Measurements from ENCODE around the gene METTL27. TPM values are rescaled to one million over a fixed set of nuclear protein-coding genes. Genes with fewer than 3 reads are reported as not detected.

Gene METTL27
- total and polyA plus RNA-seq, 9 of the 15 experiments (the other 6 are each of a cell fraction or from before 2014, with no cell fraction given): 0.08 to 0.82 (median 0.33) TPM; not detected in 4

GRCh38 chr7:73885975-73886798 lies 43.9 kb upstream of the METTL27 start (continued):
- TF ChIP-seq ZFX (CRISPR knock-in tag; IDR thresholded peaks at IDR 0.05) (peak; percentile 85), RBFOX2 (IDR thresholded peaks at IDR 0.05; ENCODE audit: low read depth, low read length) (peak; percentile 55), E2F4 (CRISPR knock-in tag; IDR thresholded peaks at IDR 0.05; ENCODE audit: low read depth) (no peak), THRAP3 (IDR thresholded peaks at IDR 0.05; ENCODE audit: borderline replicate concordance) (no peak), CREB1 (IDR thresholded peaks at IDR 0.05) (peak; percentile 85), CREB1 (CRISPR knock-in tag; IDR thresholded peaks at IDR 0.05) (no peak), SIN3B (IDR thresholded peaks at IDR 0.05; ENCODE audit: low read depth) (no peak), RBM39 (optimal IDR thresholded peaks at IDR 0.05; ENCODE audit: low read depth, low read length) (no peak), POLR2A (conservative IDR thresholded peaks at IDR 0.05) (no peak), NR1H2 (CRISPR knock-in tag; IDR thresholded peaks at IDR 0.05) (no peak), SMARCA5 (IDR thresholded peaks at IDR 0.05) (peak; percentile 68; the same call in 1 of the 2 replicates), MAFG (tag; conservative IDR thresholded peaks at IDR 0.05) (peak; percentile 57; the same call in 1 of the 2 replicates), CREB3L1 (IDR thresholded peaks at IDR 0.05; ENCODE audit: borderline replicate concordance, low read depth) (peak; percentile 47; the same call in 1 of the 2 replicates), HNRNPLL (IDR thresholded peaks at IDR 0.05; ENCODE audit: low read depth, low read length, poor library complexity, severe bottlenecking) (no peak), JUND (IDR thresholded peaks at IDR 0.05; ENCODE audit: borderline replicate concordance, low read depth, low read length) (peak; percentile 88), JUND (tag; IDR thresholded peaks at IDR 0.05; ENCODE audit: borderline replicate concordance, low read depth, low read length) (peak; percentile 67; the same call in 1 of the 3 replicates), PHB (CRISPR knock-in tag; IDR thresholded peaks at IDR 0.05) (peak; percentile 76; the same call in 1 of the 2 replicates), HMG20A (CRISPR knock-in tag; conservative IDR thresholded peaks at IDR 0.05) (peak; percentile 86), MTF1 (CRISPR knock-in tag; IDR thresholded peaks at IDR 0.05; ENCODE audit: borderline replicate concordance) (no peak), USF2 (CRISPR knock-in tag; IDR thresholded peaks at IDR 0.05) (no peak), CREBBP (IDR thresholded peaks at IDR 0.05; ENCODE audit: low read depth, low read length) (no peak), ZNF253 (CRISPR knock-in tag; conservative IDR thresholded peaks at IDR 0.05) (0 out of 2 replicates have a peak, but pooled peaks have one; percentile 26), ELF2 (CRISPR knock-in tag; IDR thresholded peaks at IDR 0.05) (no peak), XRCC3 (IDR thresholded peaks at IDR 0.05) (no peak; the same call in 1 of the 2 replicates), HCFC1 (IDR thresholded peaks at IDR 0.05; ENCODE audit: low read depth, low read length) (no peak), HDAC1 (IDR thresholded peaks at IDR 0.05) (peak; percentile 96 to 99), WHSC1 (IDR thresholded peaks at IDR 0.05; ENCODE audit: low read length) (no peak), TGIF2 (CRISPR knock-in tag; IDR thresholded peaks at IDR 0.05) (no peak), ZNF134 (CRISPR knock-in tag; conservative IDR thresholded peaks at IDR 0.05) (peak; percentile 73)
